ENCODE results near the gene ESF1. TPM values are rescaled to one million over a fixed set of nuclear protein-coding genes. Genes with fewer than 3 reads are reported as not detected.

ESF1 gene
- total and polyA plus RNA-seq, 2 of the 8 experiments (the other 6 are each of a cell fraction or from before 2014, with no cell fraction given): 1.1 to 32.9 TPM

DNA sequence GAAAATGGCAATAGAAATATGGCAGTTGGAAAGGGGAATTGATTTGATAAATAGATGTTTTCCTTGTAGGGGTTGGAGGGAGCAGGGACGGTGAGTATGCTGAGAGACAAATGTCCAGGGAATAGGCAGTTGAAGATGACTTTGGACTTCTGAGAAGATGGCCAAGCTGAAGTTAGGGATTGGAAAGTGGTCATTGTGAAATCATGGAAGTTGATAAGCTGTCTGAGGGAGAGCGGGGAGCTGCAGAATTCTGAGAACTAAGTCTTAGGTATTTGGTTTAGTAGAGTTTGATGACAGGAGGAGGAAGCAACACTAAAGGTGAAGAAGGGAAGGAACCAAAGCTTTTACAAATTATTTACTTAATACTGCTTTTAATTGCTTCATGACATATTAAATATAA is 15.3 kb upstream of the ESF1 start:
- no peak overlapping the region for H3K9ac ChIP-seq (replicated peaks in 1 of 4; ENCODE audit: extremely low read depth in 1 of 4, low read depth in 3 of 4, low read length in 3 of 4)
- no peak overlapping the region for H2BK15ac ChIP-seq (ENCODE audit: low read length)
- no peak overlapping the region for H4K5ac ChIP-seq (ENCODE audit: insufficient read length, low read depth, low read length)
- POLR2A ChIA-PET (ENCODE audit: partially characterized antibody): interaction anchor here (1.3 to 2.4 kb wide), 3 partner anchors 8 to 14 kb away, joined by 5 to 12 read pairs (median 5); partner anchors contain the start of genes ESF1 and NDUFAF5
- CTCF ChIA-PET (ENCODE audit: partially characterized antibody): interaction anchor here (0.6 to 1.0 kb wide), 2 partner anchors 12 to 21 kb away, joined by 4 to 6 read pairs; no protein-coding TSS in a partner anchor
- no peak overlapping the region for H3K18ac ChIP-seq (ENCODE audit: extremely low read depth, low read length)
- H3K4me3 ChIP-seq (ENCODE audit: extremely low read depth in 1 of 4, insufficient read depth in 2 of 4, low read depth in 3 of 4, low read length in 4 of 4): no peak overlapping the region
- no peak overlapping the region for H3K27ac ChIP-seq (ENCODE audit: low read depth, low read length)
- WGBS, 2 experiments (ENCODE audit: extremely low coverage in 1 of 2, insufficient coverage in 1 of 2, insufficient read length in 1 of 2, insufficient replicate concordance in 2 of 2, low coverage in 1 of 2, low lambda C conversion rate in 2 of 2, missing lambda C conversion rate in 1 of 2): 93 to 100% methylated on average over 1 to 2 of the region's 2 CpGs
- H2BK5ac ChIP-seq (ENCODE audit: low read depth, low read length): no peak overlapping the region
- no peak overlapping the region for H2BK12ac ChIP-seq (ENCODE audit: low read depth, low read length)
- no peak overlapping the region for H3K56ac ChIP-seq (replicated peaks; ENCODE audit: insufficient read length, low read depth, low read length)
- no peaks in the 10 kb centered on the region for H3K9me3 ChIP-seq (ENCODE audit: insufficient read depth in 2 of 2, low read depth in 1 of 2, low read length in 1 of 2)
- TF ChIP-seq SP2 (IDR thresholded peaks at IDR 0.05; ENCODE audit: low read length) (no peak), YY1 (IDR thresholded peaks at IDR 0.05; ENCODE audit: low read depth, low read length) (no peak), KDM4A (IDR thresholded peaks at IDR 0.05; ENCODE audit: low read depth, low read length, severe bottlenecking) (no peak), SAP30 (IDR thresholded peaks at IDR 0.05; ENCODE audit: insufficient read depth, insufficient replicate concordance, low read length) (no peak), CBX8 (IDR thresholded peaks at IDR 0.05; ENCODE audit: borderline replicate concordance, low read depth, low read length) (no peak), RBBP5 (IDR thresholded peaks at IDR 0.05; ENCODE audit: borderline replicate concordance, low read depth, low read length) (no peak), PHF8 (conservative IDR thresholded peaks at IDR 0.05; ENCODE audit: low read depth, low read length) (no peak), GABPA (IDR thresholded peaks at IDR 0.05; ENCODE audit: borderline replicate concordance, insufficient read depth, low read length) (no peak), EP300 (IDR thresholded peaks at IDR 0.05; ENCODE audit: borderline replicate concordance in 1 of 2, low read depth in 2 of 2, low read length in 2 of 2) (no peak), HDAC2 (IDR thresholded peaks at IDR 0.05; ENCODE audit: borderline replicate concordance in 1 of 2, low read depth in 2 of 2, low read length in 2 of 2) (no peak), TBP (IDR thresholded peaks at IDR 0.05; ENCODE audit: low read depth, low read length) (no peak), POU5F1 (IDR thresholded peaks at IDR 0.05; ENCODE audit: low read depth, low read length) (no peak), CBX5 (IDR thresholded peaks at IDR 0.05; ENCODE audit: low read depth, low read length) (no peak), SP4 (IDR thresholded peaks at IDR 0.05; ENCODE audit: low read length) (no peak)
- DNase-seq (ENCODE audit: low read depth in 1 of 2, low spot score in 2 of 2): no peak
- H3K23ac ChIP-seq (ENCODE audit: insufficient read length): no peak overlapping the region
- H3K23me2 ChIP-seq (ENCODE audit: low read depth, low read length): peaks cover 2% of the 10 kb centered on the region; the same call in 1 of the 2 replicates
- H2BK20ac ChIP-seq (ENCODE audit: low read length): no peak overlapping the region
- no peak overlapping the region for H2AFZ ChIP-seq (ENCODE audit: low read length)
- H2AK5ac ChIP-seq (ENCODE audit: low read depth, low read length): no peak overlapping the region
- 0 out of 2 replicates have a peak, but pooled peaks cover 2% of the 10 kb centered on the region for H3K79me1 ChIP-seq (ENCODE audit: low read depth, low read length)
- H4K20me1 ChIP-seq (replicated peaks in 1 of 2; ENCODE audit: control insufficient read depth in 1 of 2, insufficient read depth in 2 of 2, low read length in 2 of 2): peaks cover 0 to 5% of the 10 kb centered on the region in 2 experiments
- peaks cover 21 to 73% (median 47%) of the 10 kb centered on the region in 4 experiments for H3K36me3 ChIP-seq (ENCODE audit: control insufficient read depth in 2 of 4, insufficient read depth in 4 of 4, low read length in 3 of 4)
- H3K27me3 ChIP-seq (replicated peaks in 1 of 4; ENCODE audit: control insufficient read depth in 3 of 4, extremely low read depth in 1 of 4, insufficient read depth in 3 of 4, low read length in 3 of 4): no peaks in the 10 kb centered on the region
- H4K8ac ChIP-seq (ENCODE audit: extremely low read depth, insufficient read depth, low read length): no peak overlapping the region
- no peaks in the 10 kb centered on the region for H3K4me1 ChIP-seq (replicated peaks in 1 of 4; ENCODE audit: control insufficient read depth in 3 of 4, insufficient read depth in 4 of 4, low read length in 3 of 4)
- FAIRE-seq: no peak
- no peak overlapping the region for H2BK120ac ChIP-seq (replicated peaks; ENCODE audit: low read depth, low read length)
- H3K79me2 ChIP-seq (ENCODE audit: control insufficient read depth in 1 of 2, insufficient read depth in 2 of 2, low read length in 2 of 2): no peaks in the 10 kb centered on the region
- H4K91ac ChIP-seq (replicated peaks; ENCODE audit: insufficient read length, low read length): no peak overlapping the region
- no peak overlapping the region for H3K4me2 ChIP-seq (ENCODE audit: insufficient read depth in 1 of 2, low read depth in 2 of 2, low read length in 2 of 2)
- no peak overlapping the region for H3K4ac ChIP-seq (replicated peaks; ENCODE audit: insufficient read length, low read depth, low read length)
- no peak overlapping the region for H3K14ac ChIP-seq (ENCODE audit: insufficient read length)

Data from H1 (cell line).